Liver (tissue), 3 donors: ENCODE results near the gene ROR1.

Experiments used
- CTCF ChIP-seq: fragments of 150-350 bp; IDR thresholded peaks from 2 replicates; pipeline ENCODE4 v1.5.1; 2017; ENCODE audit warnings: improper control_type of control experiment, low read depth, low read length; ENCODE audit not compliant: missing input control
- FOXA1 ChIP-seq: IDR thresholded peaks from 2 replicates; pipeline ENCODE4 v1.6.1; 2016; ENCODE audit warnings: antibody characterized with exemption
- GABPA ChIP-seq, 2 donors: IDR thresholded peaks in 1 of 2; conservative IDR thresholded peaks in 1 of 2; 2 replicates each; pipeline ENCODE4 v1.6.1; 2016; ENCODE audit warnings: antibody characterized with exemption in 2 of 2, mild to moderate bottlenecking in 1 of 2, moderate library complexity in 1 of 2
- JUND ChIP-seq, 2 donors: IDR thresholded peaks; 2 replicates each; pipeline ENCODE4 v1.6.1; 2016; ENCODE audit warnings: antibody characterized with exemption in 2 of 2
- RAD21 ChIP-seq, 2 donors: IDR thresholded peaks; 2 replicates each; pipeline ENCODE4 v1.6.1; 2016; ENCODE audit warnings: antibody characterized with exemption in 2 of 2, mild to moderate bottlenecking in 2 of 2
- REST ChIP-seq: IDR thresholded peaks from 2 replicates; pipeline ENCODE4 v1.6.1; 2016; ENCODE audit warnings: antibody characterized with exemption, mild to moderate bottlenecking
- SP1 ChIP-seq: IDR thresholded peaks from 2 replicates; pipeline ENCODE4 v1.6.1; 2018; ENCODE audit warnings: antibody characterized with exemption, mild to moderate bottlenecking
- TAF1 ChIP-seq: conservative IDR thresholded peaks from 2 replicates; pipeline ENCODE4 v1.6.1; 2016; ENCODE audit warnings: antibody characterized with exemption, mild to moderate bottlenecking
- YY1 ChIP-seq: IDR thresholded peaks from 2 replicates; pipeline ENCODE4 v1.6.1; 2016; ENCODE audit warnings: antibody characterized with exemption, mild to moderate bottlenecking
- TF ChIP-seq, protein P1 (sequence below): IDR thresholded peaks from 2 replicates; pipeline ENCODE4 v1.6.1; 2016; ENCODE audit warnings: antibody characterized with exemption
- donor health status: healthy.
- donor health status: healthy.

DNA sequence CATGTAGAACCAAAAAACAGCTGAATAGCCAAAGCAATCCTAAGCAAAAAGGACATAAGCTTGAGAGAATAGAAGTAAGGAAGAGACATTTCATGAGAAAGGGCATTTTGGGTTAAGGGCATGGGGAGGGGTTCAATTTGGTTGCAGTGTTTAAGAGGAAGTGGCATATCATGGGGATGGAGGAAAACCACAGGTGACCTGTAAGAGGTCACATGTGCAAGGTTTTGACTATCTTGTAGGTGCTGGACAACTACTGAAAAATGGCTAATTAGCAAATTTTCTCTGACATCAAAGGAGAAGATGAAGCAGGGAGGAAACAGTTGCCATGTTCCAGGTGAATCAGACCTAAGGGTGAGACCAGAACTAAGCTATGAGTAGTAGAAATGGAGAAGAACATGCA, 31.3 kb upstream of the ROR1 start:
- no peak for TF ChIP-seq CTCF
- no peak for TF ChIP-seq GABPA (IDR thresholded peaks at IDR 0.05 in 1 of 2, conservative IDR thresholded peaks at IDR 0.05 in 1 of 2)
- TF ChIP-seq REST: no peak
- TF ChIP-seq, protein P1, sequence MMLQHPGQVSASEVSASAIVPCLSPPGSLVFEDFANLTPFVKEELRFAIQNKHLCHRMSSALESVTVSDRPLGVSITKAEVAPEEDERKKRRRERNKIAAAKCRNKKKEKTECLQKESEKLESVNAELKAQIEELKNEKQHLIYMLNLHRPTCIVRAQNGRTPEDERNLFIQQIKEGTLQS: no peak
- no peak for TF ChIP-seq JUND (IDR thresholded peaks at IDR 0.05)
- no peak for TF ChIP-seq RAD21 (IDR thresholded peaks at IDR 0.05)
- TF ChIP-seq TAF1: no peak
- no peak for TF ChIP-seq SP1
- no peak for TF ChIP-seq YY1
- no peak for TF ChIP-seq FOXA1
